Neuronal stem cell (in vitro differentiated cells): ENCODE measurements around the gene TSPYL4.
"Not testable (repeated sequence)": the region's sequence is repeated elsewhere in the genome, so short reads cannot be mapped to it uniquely, and the experiment has no call there.

Experiments used
- DNase-seq: peaks from one replicate; pipeline ENCODE4 v3.0.0-alpha.2; 2013; ENCODE audit warnings: low spot score
- H2AFZ ChIP-seq: one replicate; pipeline ENCODE4 v1.6.1; 2013; ENCODE audit warnings: mild to moderate bottlenecking, low read length, inconsistent platforms
- H2AK5ac ChIP-seq: 2 replicates; pipeline ENCODE4 v1.6.1; 2013; ENCODE audit warnings: low read depth, mild to moderate bottlenecking, inconsistent platforms, low read length, moderate library complexity, mixed read lengths
- H2BK120ac ChIP-seq: 2 replicates; pipeline ENCODE4 v1.6.1; 2013; ENCODE audit warnings: low read depth, mild to moderate bottlenecking, inconsistent platforms, low read length, moderate library complexity, mixed read lengths
- H2BK12ac ChIP-seq: one replicate; pipeline ENCODE4 v1.6.1; 2013; ENCODE audit warnings: low read length, inconsistent platforms
- H2BK15ac ChIP-seq: 2 replicates; pipeline ENCODE4 v1.6.1; 2013; ENCODE audit warnings: mild to moderate bottlenecking, low read length, inconsistent platforms, mixed read lengths
- H2BK5ac ChIP-seq: one replicate; pipeline ENCODE4 v1.6.1; 2013; ENCODE audit warnings: inconsistent platforms, mild to moderate bottlenecking, low read length, moderate library complexity
- H3K14ac ChIP-seq: one replicate; pipeline ENCODE4 v1.6.1; 2013; ENCODE audit warnings: low read length, inconsistent platforms
- H3K18ac ChIP-seq: 2 replicates; pipeline ENCODE4 v1.6.1; 2013; ENCODE audit warnings: low read length, inconsistent platforms
- H3K23ac ChIP-seq: 2 replicates; pipeline ENCODE4 v1.6.1; 2013; ENCODE audit warnings: low read depth, mild to moderate bottlenecking, mixed read lengths, low read length, inconsistent platforms; ENCODE audit not compliant: poor library complexity
- H3K27ac ChIP-seq: replicated peaks from 3 replicates; pipeline ENCODE4 v1.5.1; 2013; ENCODE audit warnings: low read length, inconsistent platforms
- H3K27me3 ChIP-seq, 3 experiments: 2 replicates each; pipeline ENCODE4 v1.6.1; 2013; ENCODE audit warnings: low read length in 3 of 3, mild to moderate bottlenecking in 2 of 3, inconsistent platforms in 1 of 3, low read depth in 1 of 3, mixed read lengths in 1 of 3, moderate library complexity in 1 of 3; ENCODE audit not compliant: control insufficient read depth in 3 of 3, insufficient read depth in 3 of 3
- H3K36me3 ChIP-seq, 2 donors: replicated peaks in 1 of 2; 2 replicates each; pipeline ENCODE4 v1.6.1; 2013; ENCODE audit warnings: low read length in 2 of 2; ENCODE audit not compliant: control insufficient read depth in 2 of 2, insufficient read depth in 2 of 2
- H3K4ac ChIP-seq: 2 replicates; pipeline ENCODE4 v1.6.1; 2013; ENCODE audit warnings: inconsistent platforms, mild to moderate bottlenecking, low read length, moderate library complexity
- H3K4me1 ChIP-seq, 2 donors: 1 replicate in 1 of 2; 2 replicates in 1 of 2; pipeline ENCODE4 v1.6.1; 2013; ENCODE audit warnings: low read length in 2 of 2, low read depth in 1 of 2; ENCODE audit not compliant: control insufficient read depth in 2 of 2, insufficient read depth in 1 of 2
- H3K4me2 ChIP-seq: one replicate; pipeline ENCODE4 v1.6.1; 2013; ENCODE audit warnings: mild to moderate bottlenecking, low read length, inconsistent platforms; ENCODE audit not compliant: insufficient read depth, poor library complexity, severe bottlenecking
- H3K4me3 ChIP-seq, 2 donors: 2 replicates each; pipeline ENCODE4 v1.5.1; 2013; ENCODE audit warnings: low read length in 2 of 2, mild to moderate bottlenecking in 2 of 2, inconsistent platforms in 1 of 2, moderate library complexity in 1 of 2
- H3K79me1 ChIP-seq: one replicate; pipeline ENCODE4 v1.6.1; 2013; ENCODE audit warnings: low read depth, mild to moderate bottlenecking, inconsistent platforms, low read length, moderate library complexity
- H3K9ac ChIP-seq: one replicate; pipeline ENCODE4 v1.6.1; 2013; ENCODE audit warnings: mild to moderate bottlenecking, low read depth, low read length, inconsistent platforms; ENCODE audit not compliant: poor library complexity
- H3K9me3 ChIP-seq, 2 donors: replicated peaks in 1 of 2; 2 replicates each; pipeline versions ENCODE3 to v1.6.1; 2013; ENCODE audit warnings: low read length in 2 of 2, mild to moderate bottlenecking in 2 of 2, inconsistent platforms in 1 of 2, low read depth in 1 of 2, mixed read lengths in 1 of 2, moderate library complexity in 1 of 2; ENCODE audit not compliant: control insufficient read depth in 2 of 2, insufficient read depth in 1 of 2
- H4K8ac ChIP-seq: one replicate; pipeline ENCODE4 v1.6.1; 2013; ENCODE audit warnings: low read depth, mild to moderate bottlenecking, inconsistent platforms, low read length, moderate library complexity
- H4K91ac ChIP-seq: one replicate; pipeline ENCODE4 v1.6.1; 2013; ENCODE audit warnings: low read length, low read depth, mild to moderate bottlenecking, inconsistent platforms; ENCODE audit not compliant: poor library complexity
- WGBS, 2 donors: extraction: QIAGEN DNeasy Blood & Tissue Kit; methylation state at CpG; one replicate each; pipeline ENCODE4 v1.1.7; 2013; ENCODE audit warnings: missing lambda C conversion rate in 2 of 2, mixed read lengths in 1 of 2; ENCODE audit not compliant: insufficient read length in 2 of 2, insufficient replicate concordance in 1 of 2; ENCODE audit errors: extremely low coverage in 2 of 2; 5-methylcytosine and 5-hydroxymethylcytosine counted together

Gene TSPYL4

DNA sequence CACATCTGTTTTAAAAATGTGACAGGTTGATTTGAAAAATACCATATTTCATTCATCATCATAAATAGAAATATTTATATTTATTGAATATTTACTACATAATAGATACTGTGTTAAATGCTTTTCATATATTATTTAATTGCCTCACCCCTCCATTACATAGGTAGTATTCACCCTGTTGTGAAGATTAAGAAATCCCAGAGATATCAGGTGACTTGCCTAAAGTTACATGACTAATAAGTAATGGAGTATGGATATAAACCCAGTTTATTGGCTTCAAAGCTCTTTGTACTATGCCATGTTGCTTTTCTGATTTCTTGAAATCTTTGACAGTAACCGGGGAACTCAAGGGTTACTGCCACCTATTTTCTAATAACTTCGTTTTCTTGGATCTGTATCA lies 36.0 kb upstream of the TSPYL4 start:
- Histone ChIP-seq H2AFZ (no peak overlapping the region), H3K4me2 (no peak overlapping the region), H3K14ac (no peak overlapping the region), H3K9ac (no peak overlapping the region), H4K8ac (no peak overlapping the region), H3K4ac (no peak overlapping the region), H3K79me1 (no peaks in the 10 kb centered on the region), H3K9me3 (no peaks in the 10 kb centered on the region), H2BK15ac (no peak overlapping the region), H3K4me1 (no peaks in the 10 kb centered on the region), H3K18ac (no peak overlapping the region), H2BK12ac (no peak overlapping the region), H3K4me3 (no peak overlapping the region), H2BK120ac (no peak overlapping the region), H3K27me3 (no peaks in the 10 kb centered on the region), H2BK5ac (no peak overlapping the region), H3K36me3 (no peaks in the 10 kb centered on the region), H3K23ac (no peak overlapping the region), H4K91ac (no peak overlapping the region), H2AK5ac (no peak overlapping the region), H3K27ac (no peak overlapping the region)
- no peak for DNase-seq
- WGBS, 2 donors, result no CpG with 5 or more reads among the region's 2 CpGs

DNA sequence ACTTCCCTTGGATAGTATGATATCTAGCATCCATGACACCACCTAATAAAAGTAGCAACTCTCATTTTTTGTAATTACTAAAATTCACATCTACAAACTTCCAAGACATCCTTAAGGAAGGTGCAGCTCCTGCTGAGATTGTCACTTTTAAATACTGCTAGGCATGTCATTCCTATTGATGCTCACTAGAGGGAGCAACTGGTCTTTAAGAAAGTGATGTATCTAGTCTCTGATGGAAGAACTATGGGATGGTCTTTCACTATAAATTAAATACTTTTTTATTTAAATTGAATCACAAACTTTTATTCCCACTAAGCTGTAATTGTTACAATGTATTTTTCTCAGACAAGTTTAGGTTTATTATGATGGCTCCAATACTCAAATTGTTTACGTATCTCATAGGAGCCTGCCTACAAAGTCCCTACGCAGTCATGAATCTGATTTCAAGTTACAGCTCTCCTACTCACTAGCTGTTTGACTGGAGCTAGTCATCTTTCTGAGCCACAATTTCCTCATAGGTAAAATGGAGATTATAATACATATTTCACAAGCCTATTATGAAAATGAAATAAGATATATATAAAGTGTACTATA lies 33.9 kb upstream of the TSPYL4 start:
- H3K79me1 ChIP-seq, result no peaks in the 10 kb centered on the region
- no peak overlapping the region for H3K27ac ChIP-seq
- H4K8ac ChIP-seq, result no peak overlapping the region
- no peak overlapping the region for H3K14ac ChIP-seq
- H3K9me3 ChIP-seq, result no peaks in the 10 kb centered on the region
- no peak overlapping the region for H3K4me3 ChIP-seq
- no peaks in the 10 kb centered on the region for H3K36me3 ChIP-seq
- no peak overlapping the region for H2BK120ac ChIP-seq
- H3K4me2 ChIP-seq, result no peak overlapping the region
- H3K9ac ChIP-seq, result no peak overlapping the region
- H2BK12ac ChIP-seq, result no peak overlapping the region
- H2AK5ac ChIP-seq, result no peak overlapping the region
- no CpG with 5 or more reads among the region's 2 CpGs for WGBS, 2 donors
- H2AFZ ChIP-seq, result no peak overlapping the region
- no peak overlapping the region for H3K18ac ChIP-seq
- peak; percentile 46 for DNase-seq
- no peak overlapping the region for H3K23ac ChIP-seq
- no peak overlapping the region for H2BK5ac ChIP-seq
- no peaks in the 10 kb centered on the region for H3K27me3 ChIP-seq
- no peak overlapping the region for H3K4ac ChIP-seq
- no peak overlapping the region for H2BK15ac ChIP-seq
- H3K4me1 ChIP-seq, result no peaks in the 10 kb centered on the region
- H4K91ac ChIP-seq, result no peak overlapping the region

DNA sequence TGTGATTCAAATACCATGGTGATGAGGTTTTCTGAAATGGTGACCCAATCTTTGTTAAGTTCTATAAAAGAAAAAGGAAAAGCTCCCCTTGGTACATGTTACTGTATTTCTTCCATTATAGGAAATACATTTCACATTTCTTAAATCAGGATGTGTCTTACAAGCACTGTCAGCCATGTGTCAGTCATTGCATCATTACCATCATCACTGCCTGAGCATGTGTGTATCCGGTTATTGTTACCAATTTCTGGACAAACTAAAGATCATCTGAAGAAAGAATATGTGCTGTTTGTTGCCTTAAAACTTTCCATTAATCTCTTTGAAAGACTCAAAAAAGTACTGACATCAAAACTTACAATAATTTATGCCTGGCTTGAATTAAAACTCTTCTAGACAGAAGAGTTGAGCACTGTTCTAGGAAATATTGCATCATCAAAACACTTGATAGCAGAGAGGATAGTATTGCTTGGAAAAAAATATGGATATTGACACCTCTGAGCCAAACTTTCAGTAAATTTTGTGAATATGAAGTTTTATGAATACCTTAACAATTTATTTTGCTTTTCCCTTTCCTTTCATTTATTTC lies 33.0 kb upstream of the TSPYL4 start:
- Histone ChIP-seq H4K91ac (no peak overlapping the region), H3K4me1 (no peaks in the 10 kb centered on the region), H2BK5ac (no peak overlapping the region), H3K4me2 (no peak overlapping the region), H2BK12ac (no peak overlapping the region), H3K4me3 (no peak overlapping the region), H3K79me1 (no peaks in the 10 kb centered on the region), H3K36me3 (no peaks in the 10 kb centered on the region), H3K9me3 (no peaks in the 10 kb centered on the region), H2AK5ac (no peak overlapping the region), H3K9ac (no peak overlapping the region), H4K8ac (no peak overlapping the region), H3K4ac (no peak overlapping the region), H3K14ac (no peak overlapping the region), H3K18ac (no peak overlapping the region), H2BK15ac (no peak overlapping the region), H2AFZ (no peak overlapping the region), H3K27ac (no peak overlapping the region), H2BK120ac (no peak overlapping the region), H3K27me3 (no peaks in the 10 kb centered on the region), H3K23ac (no peak overlapping the region)
- DNase-seq, result no peak
- WGBS, 2 donors, result no CpG with 5 or more reads among the region's 1 CpG

DNA sequence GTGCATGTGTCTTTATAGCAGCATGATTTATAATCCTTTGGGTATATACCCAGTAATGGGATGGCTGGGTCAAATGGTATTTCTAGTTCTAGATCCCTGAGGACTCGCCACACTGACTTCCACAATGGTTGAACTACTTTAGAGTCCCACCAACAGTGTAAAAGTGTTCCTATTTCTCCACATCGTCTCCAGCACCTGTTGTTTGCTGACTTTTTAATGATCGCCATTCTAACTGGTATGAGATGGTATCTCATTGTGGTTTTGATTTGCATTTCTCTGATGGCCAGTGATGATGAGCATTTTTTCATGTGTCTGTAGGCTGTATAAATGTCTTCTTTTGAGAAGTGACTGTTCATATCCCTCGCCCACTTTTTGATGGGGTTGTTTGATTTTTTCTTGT lies 31.1 kb upstream of the TSPYL4 start:
- not testable (repeated sequence) for H2BK12ac ChIP-seq, H2BK120ac ChIP-seq, H3K36me3 ChIP-seq, H2BK5ac ChIP-seq, H4K91ac ChIP-seq, H3K4me3 ChIP-seq, DNase-seq, H2BK15ac ChIP-seq, H3K18ac ChIP-seq, H3K14ac ChIP-seq, H3K79me1 ChIP-seq, H3K27me3 ChIP-seq, H3K4me1 ChIP-seq, H3K27ac ChIP-seq, H3K23ac ChIP-seq, H3K9ac ChIP-seq, H2AK5ac ChIP-seq, H3K9me3 ChIP-seq, H3K4ac ChIP-seq, H3K4me2 ChIP-seq, H4K8ac ChIP-seq, H2AFZ ChIP-seq
- WGBS, 2 donors, result no CpG with 5 or more reads among the region's 4 CpGs
